ENCODE results near the gene NTM.
A peak's percentile ranks its signal among the peaks of the same experiment; 100 is the strongest.

Gene NTM

DNA sequence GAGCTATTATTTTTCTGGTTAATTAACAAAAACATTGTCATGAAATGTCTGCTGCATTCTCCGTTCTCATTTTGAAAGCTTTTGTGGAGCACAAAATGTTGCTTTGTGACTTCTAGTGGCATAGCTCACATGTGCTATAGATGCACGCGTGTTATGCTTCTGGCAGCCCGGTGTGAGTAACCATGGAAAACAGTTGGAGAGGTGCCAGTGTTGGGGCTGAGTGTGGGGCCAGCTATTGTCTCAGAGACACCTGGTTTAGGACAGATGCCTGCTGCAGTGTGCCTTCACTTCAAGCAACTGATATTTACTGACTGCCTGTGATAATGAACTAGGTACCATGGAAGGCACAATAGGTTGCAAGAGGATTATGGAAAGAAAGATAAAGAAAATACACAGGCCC lies 760.6 kb downstream of the NTM start:
- no peak for DNase-seq

DNA sequence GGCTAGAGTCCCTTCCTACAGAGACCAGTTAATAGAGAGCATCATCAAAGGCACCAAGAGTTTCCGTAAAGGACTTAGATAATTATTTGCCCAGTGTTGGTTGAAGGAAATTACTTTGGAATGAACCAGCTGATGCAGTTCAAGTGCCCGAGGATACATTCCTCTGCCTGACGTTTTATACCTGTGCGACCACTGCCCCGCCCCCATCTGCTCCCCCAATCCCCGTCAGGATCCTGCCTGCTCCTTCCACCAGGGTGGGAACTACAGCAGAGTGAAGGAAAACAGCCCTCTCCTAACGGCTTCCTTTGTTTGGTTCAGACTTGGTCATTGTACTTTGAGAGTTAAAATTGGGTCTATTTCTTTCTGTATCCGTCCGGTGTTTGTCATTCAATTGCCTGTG lies 761.5 kb downstream of the NTM start:
- DNase-seq: no peak

DNA sequence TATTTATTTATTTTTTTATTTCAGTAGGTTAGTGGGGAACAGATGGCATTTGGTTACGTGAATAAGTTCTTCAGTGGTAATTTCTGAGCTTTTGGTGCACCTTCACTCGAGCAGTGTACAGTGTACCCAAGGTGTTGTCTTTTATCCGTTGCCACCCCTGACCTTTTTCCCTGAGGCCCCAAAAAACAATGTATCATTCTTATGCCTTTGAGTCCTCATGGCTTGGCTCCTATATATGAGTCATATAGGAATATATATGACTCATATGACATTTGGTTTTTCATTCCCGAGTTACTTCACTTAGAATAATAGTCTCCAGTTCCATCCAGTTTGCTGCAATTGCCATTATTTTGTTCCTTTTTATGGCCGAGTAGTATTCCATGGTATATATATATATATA lies 763.9 kb downstream of the NTM start:
- no peak for DNase-seq

DNA sequence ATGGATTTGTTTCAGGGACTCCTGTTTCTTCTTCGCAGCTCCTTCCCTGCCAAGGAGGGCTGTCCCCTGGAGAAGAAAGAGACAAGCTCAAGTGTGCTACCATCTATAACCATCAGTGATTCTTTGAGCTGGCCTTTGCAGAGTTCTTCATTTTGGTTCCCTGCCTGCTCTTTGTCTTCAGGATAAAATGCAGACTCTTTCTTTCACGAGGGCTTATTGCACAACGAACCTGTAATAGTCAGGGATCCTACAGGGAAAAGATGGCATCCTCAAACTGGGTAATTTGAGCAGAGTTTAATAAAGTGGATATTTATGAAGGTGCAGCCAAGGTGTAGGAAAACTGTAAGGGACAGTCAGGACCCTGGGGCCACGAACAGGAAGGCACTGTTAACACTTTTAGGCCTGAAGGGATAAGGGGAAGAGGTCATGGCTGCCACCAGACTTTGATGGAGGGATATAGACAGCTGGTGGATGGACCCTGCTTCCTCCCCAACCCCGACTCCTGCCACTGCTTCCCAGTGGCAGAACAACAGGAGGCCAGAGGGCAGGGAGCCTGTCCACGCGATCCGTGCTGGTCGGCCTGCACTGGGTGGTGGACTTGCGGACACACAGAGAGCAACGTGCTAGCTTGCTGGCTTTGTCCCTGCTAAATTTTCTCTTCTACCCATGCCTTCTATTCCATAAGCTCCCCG lies 767.0 kb downstream of the NTM start:
- no peak for DNase-seq

DNA sequence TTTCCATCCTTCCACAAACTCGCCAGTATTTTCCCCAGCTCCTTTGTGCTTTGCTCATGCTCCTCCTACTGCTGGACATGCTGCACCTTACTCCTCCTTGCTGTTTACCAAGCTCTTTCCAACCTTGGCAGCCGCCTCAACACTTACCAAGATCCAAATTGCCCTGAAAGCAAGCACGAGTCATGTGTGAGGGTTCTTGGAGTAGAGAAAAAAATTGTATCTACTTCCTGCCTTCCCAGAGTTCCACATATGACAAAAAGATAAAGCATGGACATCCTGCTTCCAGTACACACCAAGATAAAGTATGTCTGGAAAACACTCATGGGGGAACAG lies 767.5 kb downstream of the NTM start:
- DNase-seq: no peak

DNA sequence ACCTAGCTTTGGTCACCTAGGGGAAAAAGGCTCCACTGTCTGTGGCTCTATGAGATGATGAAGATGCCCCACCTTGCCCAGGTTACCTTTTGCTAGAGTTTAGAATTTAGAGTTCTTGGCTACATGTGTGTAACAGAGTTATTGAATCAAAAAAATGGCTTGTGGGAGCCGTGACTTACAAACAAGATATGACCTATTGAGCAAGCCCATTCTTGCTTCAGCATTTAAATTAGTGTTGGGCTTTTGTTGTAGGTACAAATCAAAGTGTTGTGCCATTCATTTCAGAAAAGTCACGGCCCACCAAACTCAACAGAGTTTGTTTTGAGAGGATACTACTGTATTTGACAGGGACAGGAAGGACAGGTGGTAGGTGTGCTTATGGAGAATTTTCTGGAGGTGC lies 768.8 kb downstream of the NTM start:
- DNase-seq: no peak

DNA sequence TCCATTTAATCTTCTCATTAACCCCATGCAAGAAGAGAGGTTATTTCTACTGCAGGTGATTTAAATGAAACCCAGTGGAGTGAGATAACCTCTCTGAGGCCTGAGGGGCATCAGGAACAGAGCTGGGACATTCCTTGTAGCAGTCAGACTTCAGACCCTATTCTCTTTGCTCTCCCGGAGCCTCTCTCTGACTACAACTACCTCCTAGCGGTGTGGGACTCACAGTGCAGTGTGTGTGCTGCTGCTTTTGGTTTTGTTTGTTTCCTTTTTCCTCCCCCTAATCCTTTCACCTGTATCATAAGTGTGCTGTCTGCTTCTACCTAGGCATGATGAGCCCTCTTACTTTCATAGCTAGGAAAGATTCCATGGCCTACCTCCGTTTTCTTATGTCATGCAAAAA lies 769.6 kb downstream of the NTM start:
- DNase-seq: peak; percentile 4

DNA sequence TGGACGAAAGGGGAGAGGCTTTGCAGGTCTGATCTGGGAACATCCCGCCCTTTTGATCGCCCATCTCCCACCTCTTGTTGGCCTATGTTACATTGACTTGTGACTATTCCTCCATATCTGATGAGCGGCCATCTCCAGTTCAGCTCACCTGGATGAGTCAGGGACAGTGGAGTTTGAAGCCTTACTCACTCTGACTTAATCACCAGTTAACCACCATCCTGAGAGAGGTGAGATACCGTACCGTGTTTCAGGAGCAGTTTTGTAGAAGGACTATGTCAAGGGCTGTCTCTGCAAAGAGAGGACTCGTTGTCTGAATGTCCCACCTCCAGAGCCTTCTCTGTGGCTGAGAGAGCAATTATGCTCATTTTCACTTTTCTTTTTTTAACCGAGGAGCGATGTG lies 771.7 kb downstream of the NTM start:
- DNase-seq: no peak

DNA sequence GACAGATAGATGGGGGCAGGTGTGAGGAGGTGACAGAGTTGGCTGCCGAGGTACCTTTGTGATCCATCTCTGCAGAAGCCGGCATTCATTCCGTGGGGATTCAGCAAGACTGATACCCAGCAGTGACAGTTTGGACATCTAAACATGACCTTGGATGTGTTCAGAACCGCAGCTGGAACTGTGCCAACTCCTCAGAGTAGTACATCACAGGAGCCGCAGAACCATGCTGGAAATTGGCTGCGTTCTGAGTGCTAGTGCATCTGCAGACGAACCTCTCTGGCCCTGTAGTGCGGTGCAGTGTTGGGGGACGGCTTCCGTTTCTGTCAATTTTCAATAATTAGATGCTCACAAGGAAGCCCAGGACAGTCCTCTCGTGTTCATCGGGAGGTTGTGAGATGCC lies 772.1 kb downstream of the NTM start:
- DNase-seq: no peak

DNA sequence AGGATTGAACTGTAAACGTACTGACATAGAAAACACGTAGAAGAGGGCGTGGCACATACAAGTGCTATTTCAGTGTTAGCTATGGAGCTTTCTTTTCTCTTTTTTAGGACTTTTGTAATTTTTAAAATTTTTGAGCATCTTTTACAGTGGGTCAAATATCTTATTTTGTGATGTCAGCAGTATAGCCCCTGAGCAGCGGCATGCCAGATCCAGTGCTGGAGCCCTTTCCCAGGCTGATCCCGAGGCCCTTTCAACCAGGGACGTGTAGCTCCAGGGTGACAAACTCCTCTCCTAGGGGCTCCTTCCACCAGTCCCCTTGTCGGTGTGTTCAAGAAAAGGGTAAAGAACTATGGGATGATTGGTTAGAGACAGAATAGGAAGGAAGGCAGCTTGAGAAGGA lies 777.0 kb downstream of the NTM start:
- DNase-seq: no peak

DNA sequence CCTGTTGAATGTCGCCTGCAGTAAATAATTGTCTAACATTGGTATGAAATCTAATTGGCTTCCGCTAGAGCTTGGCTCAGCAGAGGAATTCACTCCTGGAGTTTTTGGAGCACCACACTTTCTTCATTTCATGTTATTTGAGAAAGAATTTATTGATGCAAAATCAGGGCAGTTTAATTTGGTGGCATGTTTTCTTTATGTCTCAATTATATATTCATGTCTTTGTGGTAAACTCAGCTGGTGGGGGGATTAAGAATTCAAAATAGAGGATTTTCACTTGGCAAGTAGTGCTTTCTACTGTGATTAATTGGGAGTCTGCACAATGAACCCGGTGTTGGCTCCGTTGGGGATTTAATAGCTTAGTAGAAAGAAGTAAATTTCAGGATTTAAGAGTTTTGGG lies 784.4 kb downstream of the NTM start:
- no peak for DNase-seq

DNA sequence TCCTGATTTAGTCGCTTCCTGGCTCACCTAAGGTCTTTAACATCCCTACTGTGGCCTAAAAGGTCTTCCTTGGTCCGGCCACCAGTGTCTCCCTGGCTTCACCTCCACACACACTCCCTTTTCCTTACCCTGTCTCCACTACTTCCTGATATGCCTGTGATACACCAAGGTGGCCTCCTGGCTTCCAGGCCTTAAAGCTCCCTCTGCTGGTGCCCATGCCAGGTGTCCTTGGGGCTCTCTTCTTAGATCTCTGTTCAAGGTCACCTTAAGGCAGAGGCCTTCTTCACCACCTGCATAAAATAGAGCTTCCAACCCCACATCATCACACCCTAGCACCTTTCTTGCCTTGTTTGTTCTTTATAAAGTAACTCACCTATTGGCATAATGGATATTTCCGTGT lies 787.7 kb downstream of the NTM start:
- DNase-seq: peak; percentile 54

DNA sequence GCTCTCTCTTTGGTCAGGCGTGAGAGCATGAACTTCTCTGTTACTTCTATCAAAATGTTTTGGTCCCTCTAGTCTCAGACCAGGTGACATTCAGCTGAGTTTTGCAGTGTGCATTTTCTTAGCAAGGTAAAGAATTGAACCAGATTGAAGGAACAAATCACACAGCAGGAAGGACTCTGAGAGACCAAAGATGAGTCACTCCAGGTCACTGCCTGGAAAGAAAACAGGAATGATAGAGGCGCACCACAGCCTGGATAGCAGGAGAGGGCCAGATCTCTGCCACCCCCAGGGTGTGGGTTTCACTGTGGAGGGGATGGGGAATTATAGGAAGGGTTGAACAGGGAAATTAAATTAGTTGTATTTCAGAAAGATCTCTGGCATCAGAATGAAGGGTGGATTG lies 788.3 kb downstream of the NTM start:
- DNase-seq: no peak

DNA sequence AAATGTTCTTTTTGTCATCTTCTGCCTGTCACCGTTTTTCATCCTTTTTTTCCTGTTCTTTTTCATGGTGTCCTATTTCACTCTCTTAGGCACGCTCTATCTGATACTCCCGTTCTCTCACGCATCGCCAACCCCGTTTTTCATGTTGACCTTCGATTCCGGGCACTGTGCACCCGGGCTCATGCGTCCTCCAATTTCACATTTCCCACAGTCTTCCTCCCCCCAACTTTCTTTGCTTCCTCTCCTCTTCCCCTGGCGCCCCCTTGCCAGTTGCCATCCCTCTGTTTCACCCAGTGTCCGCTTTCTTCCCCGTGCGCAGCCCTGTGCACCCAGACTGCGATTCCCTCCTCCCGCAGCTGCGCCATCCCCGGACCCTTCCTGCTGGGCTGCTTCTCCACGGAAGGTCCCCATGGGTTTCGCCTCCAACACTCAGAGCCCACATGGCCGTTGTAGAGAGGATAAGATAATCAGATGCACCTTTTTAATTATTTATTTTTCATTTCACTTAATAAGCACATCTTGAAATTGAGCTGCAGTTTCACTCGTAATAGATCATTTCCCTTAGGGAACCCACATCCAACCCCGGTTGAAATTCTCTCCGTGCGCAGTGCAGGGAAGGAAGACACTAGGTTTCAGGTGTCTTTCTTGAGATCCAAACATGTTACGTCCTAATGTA lies 791.1 kb downstream of the NTM start:
- no peak for DNase-seq

DNA sequence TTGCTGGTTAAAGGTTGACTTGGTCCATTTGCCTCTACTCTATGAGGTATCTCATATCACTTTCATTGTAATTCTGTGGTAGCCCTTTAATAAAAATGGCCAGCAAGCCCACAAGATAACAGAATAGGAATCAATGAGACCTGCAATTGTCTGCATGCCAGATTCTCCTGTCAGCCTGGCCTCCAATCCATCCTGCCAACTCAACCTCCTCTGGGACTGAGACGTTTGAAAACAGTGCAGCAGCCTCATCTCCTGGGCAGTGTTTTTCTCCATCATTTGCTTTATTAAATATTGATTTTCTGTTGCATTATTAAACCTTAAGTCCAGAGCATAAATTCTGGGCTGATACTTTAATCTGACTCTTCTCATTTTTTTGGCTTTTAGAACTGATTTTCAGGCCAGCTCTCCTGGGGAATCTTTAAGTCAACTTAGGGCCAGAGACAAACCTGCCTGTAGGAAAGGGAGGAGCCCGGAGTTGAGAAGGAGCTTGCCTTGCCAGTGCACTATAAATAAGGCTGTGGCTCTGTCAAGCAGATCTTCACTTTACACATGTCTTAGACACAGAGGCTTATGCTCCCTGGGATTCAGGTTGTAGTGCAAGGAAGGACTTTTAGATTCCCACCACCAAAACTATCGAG lies 798.0 kb downstream of the NTM start:
- no peak for DNase-seq

DNA sequence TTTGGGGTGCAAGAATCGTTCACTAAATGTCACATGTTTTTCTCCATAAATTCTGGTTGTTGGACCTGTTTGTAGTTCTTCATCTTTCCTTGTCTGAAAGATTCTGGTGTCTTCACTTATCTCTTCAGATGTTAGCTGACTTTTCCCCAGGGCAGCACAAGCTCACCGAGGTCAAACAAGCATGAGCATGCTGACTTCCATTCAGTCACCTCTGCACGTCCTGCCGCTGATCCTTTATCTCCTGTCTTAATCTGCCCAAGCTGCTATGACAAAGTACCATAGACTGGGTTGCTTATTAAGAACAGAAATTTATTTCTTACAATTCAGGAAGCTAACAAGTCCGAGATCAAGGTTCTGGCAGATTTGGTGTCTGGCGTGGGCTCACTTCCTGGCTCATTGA lies 800.6 kb downstream of the NTM start:
- DNase-seq: no peak

DNA sequence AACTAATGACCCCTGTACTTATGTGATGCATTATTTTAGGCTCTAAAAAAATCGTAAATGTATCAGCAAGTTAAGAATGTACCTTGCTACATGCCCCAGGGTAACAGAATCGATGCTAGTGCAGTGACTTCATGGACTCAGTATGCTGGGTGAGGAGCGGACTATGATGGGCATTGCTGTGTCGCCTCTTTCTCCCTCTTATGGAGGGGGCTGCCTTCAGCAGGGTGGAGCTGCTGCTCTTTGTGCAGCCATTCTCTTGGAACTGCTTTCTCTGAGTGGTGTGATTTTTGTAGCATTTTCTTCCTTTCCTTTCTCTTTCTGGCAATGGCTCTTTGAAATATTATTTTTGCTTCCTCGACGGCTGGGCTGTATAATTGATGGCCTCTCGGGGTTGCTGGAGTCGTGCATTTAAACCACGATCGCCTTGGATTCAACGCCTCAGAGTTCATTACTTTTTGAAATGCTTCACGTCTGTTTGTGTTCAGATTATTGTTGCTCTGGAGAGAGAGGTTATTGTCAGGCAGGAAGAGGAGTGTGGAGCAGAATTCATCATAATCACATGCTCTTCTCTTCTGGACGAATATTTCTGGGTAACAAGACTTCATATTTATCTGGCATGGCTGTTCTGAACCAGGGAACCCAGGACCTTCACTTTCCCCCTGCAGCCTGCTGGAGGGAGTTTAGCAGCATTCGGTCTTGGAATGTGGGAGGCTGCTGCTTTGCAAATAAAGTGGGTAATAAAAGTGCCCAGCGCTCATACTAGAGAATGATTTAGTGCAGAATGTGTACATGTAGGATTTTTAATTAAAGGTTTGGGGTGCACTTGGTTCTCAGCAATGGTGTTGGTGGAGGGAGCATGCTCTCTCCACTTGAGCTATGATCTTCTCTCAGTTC lies 804.2 kb downstream of the NTM start:
- DNase-seq: no peak

DNA sequence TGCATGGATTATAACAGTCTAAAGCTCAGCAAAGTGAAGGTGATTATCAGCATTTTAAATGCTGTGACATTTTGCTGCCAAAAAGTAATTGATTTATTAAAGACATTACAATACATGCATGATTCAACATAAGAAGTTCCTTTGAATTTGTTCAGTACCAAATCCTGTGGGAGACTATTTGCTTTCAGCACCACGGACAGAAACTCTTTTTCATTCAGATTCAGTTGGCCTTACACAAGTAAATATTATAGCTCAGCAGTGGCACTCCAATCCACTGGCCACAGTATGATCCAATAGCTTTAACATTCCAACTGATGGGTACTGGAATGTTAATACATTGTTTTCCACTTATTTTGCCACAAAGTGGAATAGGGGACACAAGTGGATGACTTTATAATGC lies 806.7 kb downstream of the NTM start:
- peak; percentile 56 for DNase-seq

DNA sequence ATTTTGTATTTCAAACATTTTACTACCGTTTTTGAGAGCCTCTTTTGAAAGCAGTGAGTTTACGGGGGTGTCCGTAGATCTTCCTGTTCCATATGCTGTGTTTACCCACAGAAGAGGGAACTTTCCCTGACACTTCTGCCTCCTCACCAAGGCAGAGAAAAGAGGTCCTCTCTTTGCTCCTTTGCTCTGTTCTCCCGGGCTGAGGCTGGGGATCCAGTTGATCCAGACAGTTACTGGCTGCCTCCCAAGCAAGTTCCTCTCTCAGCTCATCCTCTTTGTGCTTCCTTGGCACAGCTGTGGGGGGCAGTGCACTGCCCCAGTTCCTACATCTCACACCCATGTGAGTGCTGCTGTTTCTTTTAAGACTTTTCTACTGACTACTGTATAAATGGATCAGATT lies 813.7 kb downstream of the NTM start:
- DNase-seq: no peak

DNA sequence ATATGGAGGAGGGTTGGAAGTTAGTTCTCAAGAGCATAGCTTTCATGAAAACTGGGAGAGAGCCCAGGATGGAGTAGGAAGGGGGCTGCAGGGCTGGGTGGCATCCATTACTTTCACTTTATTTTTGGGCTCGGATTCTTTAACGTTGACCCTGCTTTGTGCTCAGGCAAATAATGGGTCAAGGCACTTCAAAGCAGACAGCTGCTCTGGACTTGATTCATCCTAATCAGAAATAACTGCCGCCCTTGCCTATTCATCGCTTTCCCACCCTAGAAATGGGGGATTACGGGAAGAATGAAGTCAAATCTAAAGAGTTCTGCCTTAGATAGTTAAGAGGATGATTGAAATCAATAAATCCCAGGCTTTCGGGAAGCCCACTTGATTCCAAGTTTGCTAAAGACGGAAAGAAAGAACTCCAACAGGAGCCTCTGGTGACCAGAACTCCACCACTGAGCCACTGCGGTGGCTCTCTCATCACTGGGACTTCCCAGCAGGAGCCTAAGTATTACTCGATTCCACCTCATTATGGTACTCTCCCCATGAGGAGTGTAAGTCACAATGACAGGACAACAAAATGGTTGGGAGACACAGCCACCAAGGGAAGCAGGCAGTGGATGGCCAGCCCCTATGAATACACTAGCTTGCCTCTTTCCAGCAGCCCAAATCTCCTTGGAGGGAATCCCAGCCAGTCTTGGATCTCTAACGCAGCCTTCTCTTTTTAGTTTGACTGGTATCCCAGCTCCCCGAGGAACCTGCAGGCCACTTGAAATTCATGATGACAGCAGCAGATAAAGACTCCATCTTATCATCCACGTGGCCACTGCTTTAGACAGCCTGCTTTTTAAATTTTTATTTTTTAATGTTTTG lies 815.5 kb downstream of the NTM start:
- no peak for DNase-seq

DNA sequence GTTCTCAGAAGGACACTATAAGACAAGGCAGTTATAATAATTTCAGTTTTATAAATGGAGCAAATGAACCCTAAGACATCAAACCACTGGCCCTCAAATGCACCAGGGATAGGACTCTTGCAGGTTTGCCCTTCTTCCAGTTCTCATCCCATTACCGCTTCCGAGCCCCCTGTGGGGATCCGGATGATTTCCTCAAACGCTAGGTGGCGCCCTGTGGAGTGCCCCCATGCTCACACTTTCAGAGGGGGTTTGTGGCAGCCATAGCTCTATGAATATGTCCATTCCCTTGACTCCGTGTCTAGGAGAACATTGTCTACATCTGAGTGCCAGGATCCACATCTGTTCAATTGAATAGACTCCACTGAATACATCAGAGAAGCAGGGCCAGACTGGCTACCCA lies 816.3 kb downstream of the NTM start:
- DNase-seq: peak; percentile 10

DNA sequence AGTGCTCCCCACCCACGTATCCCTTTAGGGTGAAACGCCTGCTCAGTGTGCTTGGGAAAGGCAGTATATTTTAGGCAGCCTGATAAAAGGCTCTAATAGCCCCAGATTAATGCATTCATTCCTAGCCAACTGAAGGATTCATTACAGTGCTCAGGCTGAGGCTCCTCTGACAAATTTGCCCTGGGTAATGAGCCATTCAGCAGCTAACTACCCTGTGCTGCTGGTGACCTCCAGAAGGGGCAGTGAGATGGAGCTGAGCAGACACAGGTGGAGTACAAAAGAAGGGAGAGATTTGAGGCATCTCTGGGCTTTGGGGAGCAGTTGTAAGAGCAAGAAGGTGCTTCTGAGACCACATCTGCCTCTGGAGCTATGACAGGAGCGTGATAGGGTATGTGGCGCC lies 817.0 kb downstream of the NTM start:
- no peak for DNase-seq

DNA sequence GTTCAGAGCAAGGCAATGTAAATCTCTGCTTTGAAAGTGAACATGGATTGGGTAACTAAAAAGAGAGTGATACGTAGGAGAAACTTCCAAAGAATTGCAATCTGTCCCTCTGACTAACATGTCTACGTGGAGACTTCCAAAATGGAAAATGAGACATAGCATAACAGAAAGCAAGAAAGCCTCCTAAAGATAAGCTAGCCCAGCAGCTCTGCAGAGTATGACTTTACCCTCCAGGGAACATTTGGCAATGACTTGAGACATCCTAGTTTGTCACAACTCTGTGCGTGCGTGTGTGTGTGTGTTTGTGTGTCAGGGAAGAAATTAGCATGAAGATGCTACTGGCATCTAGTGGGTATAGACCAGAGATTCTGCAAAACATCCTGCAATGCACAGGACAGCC lies 817.4 kb downstream of the NTM start:
- no peak for DNase-seq

Measured in OCI-M1 (cell line).